Rectal smooth muscle tissue (tissue), 1 donor: ENCODE data around the gene IPPK.

Source experiments
- H3K27ac ChIP-seq: one replicate; pipeline ENCODE4 v1.7.0; 2013; ENCODE audit warnings: low read depth, low read length, inconsistent platforms
- H3K27me3 ChIP-seq: one replicate; pipeline ENCODE4 v1.7.0; 2013; ENCODE audit warnings: low read length; ENCODE audit not compliant: control insufficient read depth, insufficient read depth
- H3K36me3 ChIP-seq: one replicate; pipeline ENCODE4 v1.7.0; 2013; ENCODE audit warnings: low read length; ENCODE audit not compliant: control insufficient read depth, insufficient read depth
- H3K4me1 ChIP-seq: one replicate; pipeline ENCODE4 v1.7.0; 2013; ENCODE audit warnings: low read length; ENCODE audit not compliant: control insufficient read depth, insufficient read depth
- H3K4me3 ChIP-seq: one replicate; pipeline ENCODE4 v1.7.0; 2013; ENCODE audit warnings: low read length
- H3K9ac ChIP-seq: one replicate; pipeline ENCODE4 v1.7.0; 2013; ENCODE audit warnings: low read length

The IPPK gene

DNA sequence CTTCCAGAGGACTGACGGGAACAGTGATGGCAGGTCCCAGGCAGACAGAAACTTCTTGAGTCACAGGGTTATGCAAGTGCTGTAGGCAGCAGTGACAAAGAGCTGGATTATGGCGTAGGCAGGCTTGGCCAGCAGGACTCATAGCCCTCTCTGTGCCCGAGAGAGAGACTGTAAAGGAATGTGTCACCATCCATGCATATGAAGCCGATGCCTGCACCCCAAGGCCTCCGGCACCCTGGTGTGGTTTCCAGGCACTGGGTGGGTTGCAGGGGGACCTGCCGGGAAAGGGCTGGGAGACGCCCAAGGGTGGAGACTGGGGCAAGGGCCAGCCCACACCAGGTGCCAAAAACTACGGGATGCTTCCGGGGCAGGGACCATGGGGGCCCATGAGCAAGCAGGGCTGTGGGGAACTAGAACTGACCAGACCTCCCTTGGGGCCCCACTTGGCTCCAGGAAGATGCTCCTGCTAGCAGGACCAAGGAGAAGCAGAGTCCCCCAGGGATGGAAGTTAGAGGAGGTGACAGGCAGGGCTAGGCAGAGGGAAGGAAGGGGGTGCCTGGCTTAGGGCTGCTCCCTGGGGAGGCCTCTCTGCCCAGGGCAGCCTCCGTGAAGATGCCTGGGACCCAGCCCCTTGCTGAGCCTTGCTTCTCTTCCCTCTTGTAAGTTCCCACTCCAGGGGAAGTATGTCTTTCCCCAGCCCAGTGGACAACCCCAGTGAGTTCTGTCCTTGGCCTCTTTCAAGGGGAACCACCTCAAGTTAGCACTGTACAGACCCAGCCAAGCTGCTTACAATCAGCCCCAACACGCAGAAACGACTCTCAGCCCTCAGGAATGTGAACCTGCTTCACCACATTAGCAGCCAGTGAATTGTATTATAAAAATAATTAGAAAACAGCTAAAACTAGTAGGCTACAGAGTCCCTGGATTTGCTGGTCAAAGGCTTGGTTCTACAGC lies 10.5 kb upstream of the IPPK start:
- no peak overlapping the region for H3K27ac ChIP-seq

DNA sequence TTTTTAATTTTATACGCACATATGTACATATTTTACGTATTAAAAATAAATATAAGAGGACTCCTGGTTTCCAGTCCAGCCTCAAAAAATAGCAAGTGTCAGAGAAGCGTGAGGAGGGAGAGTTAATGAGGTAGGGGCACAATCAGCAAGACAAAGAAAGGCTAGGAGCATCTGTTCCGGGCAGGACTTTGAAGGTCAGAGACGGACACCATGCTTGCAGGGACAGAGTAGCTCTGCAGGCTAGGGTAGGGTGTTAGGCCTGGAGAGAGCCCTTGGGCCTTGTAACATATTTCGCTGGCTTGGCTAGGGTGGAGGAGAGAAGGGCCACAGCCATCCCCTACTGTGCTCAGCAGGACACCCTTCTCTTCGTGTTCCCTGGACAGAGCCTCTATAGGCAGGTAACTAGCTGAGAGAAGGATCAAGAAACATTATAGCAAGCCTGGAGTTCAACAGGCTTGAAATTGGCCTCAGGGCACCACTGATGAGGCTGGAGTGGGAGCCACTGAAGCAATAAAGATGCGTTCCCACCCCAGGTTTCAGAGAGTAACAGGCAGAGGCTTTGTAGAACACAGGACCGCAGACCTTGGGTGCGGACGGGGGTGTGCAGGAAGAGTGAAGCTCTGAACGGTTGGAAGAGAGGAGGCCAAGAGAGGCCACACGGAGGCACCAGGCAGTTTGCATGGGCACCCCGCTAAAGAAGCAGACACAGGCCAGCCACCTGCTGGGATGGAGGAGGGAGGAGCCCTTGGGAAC lies 9.7 kb upstream of the IPPK start:
- Histone ChIP-seq H3K27ac (no peak overlapping the region), H3K4me3 (no peak overlapping the region), H3K4me1 (no peaks in the 10 kb centered on the region), H3K36me3 (no peaks in the 10 kb centered on the region), H3K27me3 (no peaks in the 10 kb centered on the region), H3K9ac (no peak overlapping the region)

More for the DNA sequence above, 10.5 kb upstream of the IPPK start:
- Histone ChIP-seq H3K4me3 (no peak overlapping the region), H3K4me1 (no peaks in the 10 kb centered on the region), H3K9ac (no peak overlapping the region), H3K36me3 (no peaks in the 10 kb centered on the region), H3K27me3 (no peaks in the 10 kb centered on the region)

DNA sequence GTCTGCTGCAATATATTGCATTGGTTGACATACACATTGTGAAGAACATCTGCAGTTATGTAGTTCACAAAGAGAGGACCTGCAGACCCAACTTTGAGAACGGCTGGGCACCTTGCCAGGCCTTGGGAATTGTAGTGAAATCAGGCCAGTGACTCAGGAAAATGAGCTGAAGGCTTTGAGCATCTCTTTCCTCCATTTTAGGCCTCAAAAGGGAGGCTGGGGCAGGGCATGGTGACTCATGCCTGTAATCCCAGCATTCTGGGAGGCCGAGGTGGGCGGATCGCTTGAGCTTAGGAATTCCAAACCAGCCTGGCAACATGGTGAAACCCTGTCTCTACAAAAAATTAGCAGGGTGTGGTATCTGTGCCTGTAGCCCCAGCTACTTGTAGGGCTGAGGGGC lies 1.4 kb upstream of the IPPK start:
- Histone ChIP-seq H3K36me3 (no peaks in the 10 kb centered on the region), H3K4me3 (peak overlapping the region; percentile 6), H3K27ac (no peak overlapping the region), H3K9ac (no peak overlapping the region), H3K27me3 (no peaks in the 10 kb centered on the region), H3K4me1 (peaks cover 12% of the 10 kb centered on the region)

DNA sequence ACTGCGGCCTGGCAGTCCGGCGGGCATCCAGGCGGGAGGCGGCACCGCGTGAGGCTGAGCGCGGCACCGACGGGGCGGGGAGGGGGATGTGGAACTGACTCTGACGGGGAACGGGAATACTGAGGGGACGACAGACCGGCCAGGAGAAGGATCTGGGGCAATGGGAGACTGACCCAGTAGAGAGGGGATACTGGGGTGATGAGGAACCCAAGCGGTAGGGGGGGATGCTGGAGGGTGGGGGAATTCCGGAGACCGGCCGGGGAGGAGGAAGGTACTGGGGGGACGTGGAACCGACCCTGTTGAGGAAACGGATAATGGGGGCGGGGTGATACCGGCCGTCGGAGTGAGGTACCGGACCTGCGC lies 423 bp downstream of the IPPK start:
- Histone ChIP-seq H3K27me3 (no peaks in the 10 kb centered on the region), H3K4me3 (peak overlapping the region; percentile 86), H3K9ac (peak overlapping the region; percentile 19), H3K27ac (peak overlapping the region; percentile 68), H3K36me3 (no peaks in the 10 kb centered on the region), H3K4me1 (peaks cover 12% of the 10 kb centered on the region)

DNA sequence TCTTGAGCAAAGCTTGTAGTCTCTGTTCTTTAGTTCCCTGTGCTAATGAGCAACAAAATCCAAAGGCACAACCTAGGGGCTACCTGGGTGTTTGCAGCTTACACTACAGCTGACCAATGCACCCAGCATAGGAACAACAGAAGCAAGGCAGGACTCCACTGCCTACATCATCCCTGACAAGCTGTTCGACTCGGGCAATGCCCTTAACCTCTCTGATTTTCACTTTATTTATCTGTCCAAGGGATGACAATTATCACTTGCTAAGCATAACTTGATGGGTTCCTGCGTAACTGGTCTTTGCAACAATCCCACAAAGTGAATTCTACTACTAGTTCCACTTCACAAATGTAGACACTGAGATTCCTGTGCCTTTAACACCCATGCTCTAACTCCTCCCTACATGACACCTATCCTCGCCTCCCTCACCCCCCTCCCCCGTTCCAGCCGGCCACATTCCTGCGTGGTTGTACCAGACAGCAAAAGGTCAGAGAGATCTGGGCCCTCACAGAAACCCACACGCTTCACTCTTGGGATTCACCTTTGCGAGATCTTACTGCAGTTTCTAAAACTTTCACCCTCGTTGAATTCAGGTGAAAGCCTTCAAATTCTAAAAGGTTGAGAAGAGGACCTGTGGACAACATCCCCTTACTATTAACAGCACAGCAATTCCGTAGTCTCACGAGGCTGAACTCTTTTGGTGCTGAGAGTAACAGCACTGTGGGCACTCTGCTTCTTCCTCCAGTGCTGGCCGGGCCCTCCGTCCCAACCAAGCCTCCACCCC lies 995 bp downstream of the IPPK start:
- Histone ChIP-seq H3K4me1 (peaks cover 12% of the 10 kb centered on the region), H3K9ac (peak overlapping the region; percentile 19), H3K36me3 (no peaks in the 10 kb centered on the region), H3K27me3 (no peaks in the 10 kb centered on the region), H3K27ac (peak overlapping the region; percentile 68), H3K4me3 (peak overlapping the region; percentile 86)

DNA sequence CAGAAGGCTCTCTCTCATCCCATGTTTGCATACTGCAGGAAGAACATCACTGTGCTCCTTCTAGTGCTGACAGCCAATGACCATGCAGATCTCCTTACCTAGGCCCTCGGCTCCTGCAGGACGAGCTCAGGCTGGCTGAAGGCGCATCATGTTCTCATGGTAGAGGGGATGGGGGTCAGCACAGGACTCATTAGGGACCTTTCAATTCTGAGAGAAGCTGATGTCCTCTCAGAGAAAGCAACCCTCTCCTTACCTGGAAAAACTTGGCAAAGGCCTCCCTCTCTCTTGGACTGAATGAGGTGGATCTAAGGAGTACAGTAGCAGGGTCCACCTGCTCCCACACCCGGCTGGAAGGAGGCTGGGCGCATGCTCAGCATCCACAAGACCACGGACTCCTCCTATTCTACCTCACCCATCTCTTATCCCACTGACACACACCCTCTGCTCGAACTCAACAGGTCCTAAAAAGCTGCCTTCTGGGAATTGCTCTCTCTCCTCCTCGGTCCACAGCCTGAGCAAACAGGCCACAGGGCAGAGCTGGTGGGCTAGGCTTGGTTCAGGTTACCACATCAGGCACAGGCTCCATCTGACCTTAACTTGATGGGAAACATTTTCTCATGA lies 2.9 kb downstream of the IPPK start:
- Histone ChIP-seq H3K27me3 (no peaks in the 10 kb centered on the region), H3K9ac (no peak overlapping the region), H3K36me3 (no peaks in the 10 kb centered on the region), H3K4me3 (no peak overlapping the region), H3K4me1 (peaks cover 12% of the 10 kb centered on the region), H3K27ac (no peak overlapping the region)

DNA sequence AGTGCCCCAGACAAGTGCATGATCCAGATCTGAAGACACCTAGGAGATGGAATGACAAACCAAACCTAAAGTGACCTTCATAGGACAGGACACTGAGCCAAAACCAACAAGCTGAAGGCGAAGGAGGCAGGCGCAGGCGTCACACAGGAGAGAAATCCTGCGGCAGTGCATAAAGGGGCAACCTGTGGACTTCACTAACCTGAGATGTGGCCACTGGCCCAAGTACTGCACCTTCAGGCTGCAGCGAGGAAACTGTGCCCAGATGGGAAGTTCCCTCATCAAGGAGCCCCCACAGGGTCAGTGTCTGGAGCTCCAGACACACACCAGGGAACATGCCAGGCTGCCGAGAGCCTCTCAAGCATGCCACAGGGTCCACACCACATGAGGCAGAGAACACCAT lies 3.7 kb downstream of the IPPK start:
- Histone ChIP-seq H3K4me1 (peaks cover 10% of the 10 kb centered on the region), H3K27ac (no peak overlapping the region), H3K36me3 (no peaks in the 10 kb centered on the region), H3K4me3 (no peak overlapping the region), H3K9ac (no peak overlapping the region), H3K27me3 (no peaks in the 10 kb centered on the region)

DNA sequence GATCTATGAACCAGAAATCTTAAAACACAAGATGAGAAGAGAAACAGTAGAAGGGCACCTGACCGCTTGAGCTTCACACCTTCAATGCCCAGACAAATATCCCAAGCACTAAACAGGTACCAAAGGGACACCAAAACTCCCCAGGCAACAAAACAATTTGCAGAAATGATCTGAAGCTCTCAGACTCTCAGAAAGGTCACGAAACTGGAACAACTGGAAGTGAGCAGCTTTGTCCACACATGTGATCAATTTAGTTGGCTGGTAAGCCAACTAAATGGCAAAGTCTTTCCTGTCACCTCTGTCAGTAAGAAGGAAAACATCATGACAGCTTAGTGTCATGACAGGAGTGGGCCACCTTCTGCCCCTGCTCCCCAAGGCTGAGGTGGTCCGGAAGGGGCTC lies 4.1 kb downstream of the IPPK start:
- Histone ChIP-seq H3K36me3 (no peaks in the 10 kb centered on the region), H3K27ac (no peak overlapping the region), H3K4me3 (no peak overlapping the region), H3K27me3 (no peaks in the 10 kb centered on the region), H3K4me1 (peaks cover 7% of the 10 kb centered on the region), H3K9ac (no peak overlapping the region)

DNA sequence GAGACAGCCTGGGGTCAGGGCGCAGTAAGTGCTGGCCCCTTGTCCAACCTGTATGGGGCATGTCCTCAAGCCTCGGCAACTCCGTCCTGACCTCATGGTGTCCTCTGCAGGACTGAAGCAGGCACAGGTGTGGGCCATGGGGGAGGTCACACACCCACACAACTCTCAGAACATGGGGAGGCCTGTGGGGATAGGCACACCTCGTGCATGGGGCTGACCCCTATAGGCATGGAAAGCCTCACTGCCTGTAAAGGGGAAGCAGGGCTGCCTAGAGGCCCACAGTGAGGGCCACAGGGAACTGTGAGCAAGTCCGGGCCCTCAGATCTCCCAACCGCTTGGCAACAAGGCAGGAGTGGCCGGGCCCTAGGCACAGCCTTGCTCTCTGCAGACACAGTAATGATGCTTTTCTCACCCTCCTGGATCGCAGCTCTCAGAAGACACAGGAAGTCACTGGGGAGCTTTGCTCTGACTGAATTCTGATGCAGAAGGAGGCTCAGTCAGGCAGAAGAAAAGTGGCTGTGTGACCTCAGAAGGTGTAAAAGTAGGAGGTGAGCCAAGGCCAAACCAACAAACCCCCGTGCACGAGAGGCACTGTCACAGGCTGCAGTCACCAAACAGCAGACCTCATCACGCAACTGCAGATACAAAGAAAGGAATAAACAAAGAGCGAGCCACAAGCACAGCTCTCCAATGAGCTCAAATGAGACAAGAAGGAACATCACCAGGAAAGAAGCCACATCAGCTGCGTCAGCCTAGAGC lies 5.4 kb downstream of the IPPK start:
- H3K36me3 ChIP-seq: no peaks in the 10 kb centered on the region
- no peak overlapping the region for H3K4me3 ChIP-seq
- no peaks in the 10 kb centered on the region for H3K27me3 ChIP-seq
- H3K27ac ChIP-seq: no peak overlapping the region
- peaks cover 7% of the 10 kb centered on the region for H3K4me1 ChIP-seq
- no peak overlapping the region for H3K9ac ChIP-seq

DNA sequence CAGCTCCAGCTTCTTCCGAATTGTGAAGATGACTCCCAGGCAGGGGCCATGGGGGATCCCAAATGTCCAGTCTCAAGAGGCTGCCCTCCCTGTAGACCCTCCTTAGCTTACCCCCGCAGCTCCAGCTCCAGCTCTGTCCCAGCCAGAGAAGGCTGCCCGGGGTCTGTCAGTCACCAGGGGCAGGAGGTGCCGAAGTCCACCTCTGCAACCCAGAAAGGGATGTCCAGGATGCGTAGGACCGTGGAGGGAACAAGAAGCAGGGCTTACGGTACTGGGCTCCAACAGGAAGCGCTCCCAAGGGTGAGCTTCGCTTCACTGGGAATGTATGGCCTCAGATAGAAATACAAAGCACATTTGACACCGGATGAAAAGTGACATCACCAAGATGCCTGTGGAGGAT lies 6.0 kb downstream of the IPPK start:
- Histone ChIP-seq H3K27ac (no peak overlapping the region), H3K9ac (no peak overlapping the region), H3K4me3 (no peak overlapping the region), H3K4me1 (peaks cover 4% of the 10 kb centered on the region), H3K27me3 (no peaks in the 10 kb centered on the region), H3K36me3 (no peaks in the 10 kb centered on the region)

DNA sequence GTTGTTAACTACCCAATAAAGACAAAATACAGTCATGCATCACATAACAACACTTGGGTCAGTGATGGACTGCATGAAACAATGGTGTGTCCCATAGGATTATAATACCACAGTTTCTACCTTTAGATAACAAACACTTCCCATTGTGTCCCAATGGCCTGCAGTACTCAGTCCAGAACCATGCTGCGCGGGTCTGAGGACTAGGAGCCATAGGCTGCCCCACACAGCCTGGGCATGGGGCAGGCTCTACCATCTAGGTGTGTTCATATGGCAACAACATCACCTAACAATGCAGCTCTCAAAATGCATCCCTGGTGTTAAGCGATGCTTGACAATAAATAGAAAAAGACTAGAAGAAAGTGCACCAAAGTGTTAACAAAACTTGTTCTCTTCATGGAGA lies 6.8 kb downstream of the IPPK start:
- Histone ChIP-seq H3K27me3 (no peaks in the 10 kb centered on the region), H3K9ac (no peak overlapping the region), H3K4me3 (no peak overlapping the region), H3K36me3 (no peaks in the 10 kb centered on the region), H3K4me1 (no peaks in the 10 kb centered on the region), H3K27ac (no peak overlapping the region)
